Erythroblast (primary cell): ENCODE data around the gene EFNA4.

Experiments used
- GATA1 ChIP-seq: IDR thresholded peaks from 2 replicates; pipeline ENCODE4 v1.6.1; 2011; ENCODE audit warnings: low read depth, mild to moderate bottlenecking, control low read depth, low read length, moderate library complexity
- POLR2A ChIP-seq: IDR thresholded peaks from 2 replicates; pipeline ENCODE4 v1.6.1; 2011; ENCODE audit warnings: mild to moderate bottlenecking, low read length

- TF ChIP-seq POLR2A (no peak), GATA1 (no peak)
These were observed 27.6 kb upstream of the EFNA4 start for GRCh38 chr1:155035936-155036335.
